Neural cell (in vitro differentiated cells): ENCODE data around the gene ASMTL. TPM values are rescaled to one million over a fixed set of nuclear protein-coding genes. Genes with fewer than 3 reads are reported as not detected.
A peak's percentile ranks its signal among the peaks of the same experiment; 100 is the strongest.

ENCODE experiments used
- H2AFZ ChIP-seq: fragments of 200-600, 300-800 bp; sonication (generic), shearing (Covaris generic); 2 replicates; pipeline ENCODE4 v1.6.0; 2014; ENCODE audit warnings: low read depth, mild to moderate bottlenecking, antibody characterized with exemption, low read length, moderate library complexity
- H3F3A ChIP-seq: fragments of 200-600 bp; shearing (Covaris generic); 2 replicates; pipeline ENCODE4 v1.6.1; 2016; ENCODE audit warnings: mild to moderate bottlenecking, moderate library complexity, mixed read lengths, antibody characterized with exemption, low read length; ENCODE audit not compliant: insufficient read depth, poor library complexity, severe bottlenecking
- H3K27ac ChIP-seq: fragments of 200-600, 300-800 bp; sonication (generic), shearing (Covaris generic); 2 replicates; pipeline ENCODE4 v1.5.1; 2014; ENCODE audit warnings: mild to moderate bottlenecking, low read length, moderate library complexity
- H3K27me3 ChIP-seq: fragments of 300-800, 200-600 bp; sonication (generic), shearing (Covaris generic); 2 replicates; pipeline ENCODE4 v1.6.0; 2014; ENCODE audit warnings: mild to moderate bottlenecking, low read depth, low read length, moderate library complexity; ENCODE audit not compliant: insufficient read depth
- H3K36me3 ChIP-seq: fragments of 300-800, 200-600 bp; sonication (generic), shearing (Covaris generic); 2 replicates; pipeline ENCODE4 v1.5.1; 2014; ENCODE audit warnings: mild to moderate bottlenecking, antibody characterized with exemption, low read length, moderate library complexity; ENCODE audit not compliant: insufficient read depth
- H3K4me2 ChIP-seq: fragments of 300-800, 200-600 bp; sonication (generic), shearing (Covaris generic); 2 replicates; pipeline ENCODE4 v1.6.0; 2014; ENCODE audit warnings: mild to moderate bottlenecking, low read length
- H3K4me3 ChIP-seq: fragments of 300-800, 200-600 bp; sonication (generic), shearing (Covaris generic); 2 replicates; pipeline ENCODE4 v1.5.1; 2014; ENCODE audit warnings: mild to moderate bottlenecking, low read length, moderate library complexity
- H3K79me2 ChIP-seq: fragments of 200-600 bp; shearing (Covaris generic); replicated peaks from 2 replicates; pipeline ENCODE4 v1.6.0; 2014; ENCODE audit warnings: mild to moderate bottlenecking, low read length, moderate library complexity; ENCODE audit not compliant: insufficient read depth
- H3K9ac ChIP-seq: fragments of 300-800, 200-600 bp; sonication (generic), shearing (Covaris generic); 2 replicates; pipeline ENCODE4 v1.6.1; 2016; ENCODE audit warnings: mild to moderate bottlenecking, low read length, mixed read lengths
- H3K9me2 ChIP-seq: fragments of 200-600 bp; shearing (Covaris generic); 2 replicates; pipeline ENCODE4 v1.6.1; 2016; ENCODE audit warnings: mild to moderate bottlenecking, low read length, mixed read lengths; ENCODE audit not compliant: insufficient read depth
- H3K9me3 ChIP-seq: fragments of 200-600, 300-800 bp; sonication (generic), shearing (Covaris generic); 2 replicates; pipeline ENCODE4 v1.6.1; 2016; ENCODE audit warnings: mild to moderate bottlenecking, mixed run types, low read length, moderate library complexity, mixed read lengths
- H4K20me1 ChIP-seq: fragments of 200-600 bp; shearing (Covaris generic); 2 replicates; pipeline ENCODE4 v1.6.1; 2016; ENCODE audit warnings: mild to moderate bottlenecking, mixed run types; ENCODE audit not compliant: insufficient read depth
- EP300 ChIP-seq: fragments of 450-650 bp; conservative IDR thresholded peaks from 2 replicates; pipeline ENCODE4 v1.6.1; 2014; ENCODE audit warnings: antibody characterized with exemption, mild to moderate bottlenecking, moderate library complexity; ENCODE audit not compliant: poor library complexity, severe bottlenecking
- EZH2 ChIP-seq: fragments of 200-600, 300-800 bp; shearing (Covaris generic), sonication (generic); IDR thresholded peaks from 2 replicates; pipeline ENCODE4 v1.6.1; 2014; ENCODE audit warnings: antibody characterized with exemption, low read length, borderline replicate concordance, mild to moderate bottlenecking; ENCODE audit not compliant: insufficient read depth, poor library complexity, severe bottlenecking
- MXI1 ChIP-seq: fragments of 450-650 bp; conservative IDR thresholded peaks from 2 replicates; pipeline ENCODE4 v1.6.1; 2014; ENCODE audit warnings: antibody characterized with exemption, mild to moderate bottlenecking; ENCODE audit not compliant: poor library complexity, severe bottlenecking
- POLR2AphosphoS5 ChIP-seq: IDR thresholded peaks from 2 replicates; pipeline ENCODE4 v1.6.1; 2012
- RAD21 ChIP-seq: fragments of 450-650 bp; conservative IDR thresholded peaks from 2 replicates; pipeline ENCODE4 v1.6.1; 2014; ENCODE audit warnings: antibody characterized with exemption, mild to moderate bottlenecking, moderate library complexity
- REST ChIP-seq: IDR thresholded peaks from 2 replicates; pipeline ENCODE4 v1.6.1; 2012; ENCODE audit warnings: borderline replicate concordance
- SMC3 ChIP-seq: fragments of 450-650 bp; conservative IDR thresholded peaks from 2 replicates; pipeline ENCODE4 v1.6.1; 2014; ENCODE audit warnings: antibody characterized with exemption, mild to moderate bottlenecking, moderate library complexity; ENCODE audit not compliant: poor library complexity
- TAF1 ChIP-seq: IDR thresholded peaks from 2 replicates; pipeline ENCODE4 v1.6.1; 2012; ENCODE audit warnings: low read depth
- polyA plus RNA-seq: library from polyadenylated mRNA; depleted of rRNA; stranded (reverse); fragments of >200 nt; gene quantifications from 2 replicates; pipeline ENCODE4 v1.2.3, GENCODE V29; 2014
- TF ChIP-seq, protein P1 (sequence below): fragments of 450-650 bp; IDR thresholded peaks from 2 replicates; pipeline ENCODE4 v1.5.1; 2014; ENCODE audit warnings: antibody characterized with exemption, mild to moderate bottlenecking, moderate library complexity; ENCODE audit not compliant: poor library complexity, severe bottlenecking

The ASMTL gene
- polyA plus RNA-seq, 1 donor from 2014 or later: 25.9 TPM

- Histone ChIP-seq H3K4me3 (peak overlapping the region; percentile 96), H4K20me1 (no peaks in the 10 kb centered on the region), H3K9ac (no peak overlapping the region), H3K4me2 (no peak overlapping the region), H3K27ac (no peak overlapping the region), H3K27me3 (no peaks in the 10 kb centered on the region), H3F3A (no peaks in the 10 kb centered on the region), H3K36me3 (no peaks in the 10 kb centered on the region), H3K9me3 (no peaks in the 10 kb centered on the region), H3K9me2 (no peaks in the 10 kb centered on the region), H2AFZ (no peak overlapping the region), H3K79me2 (peaks cover 17% of the 10 kb centered on the region)
- TF ChIP-seq MXI1 (no peak), REST (no peak), EZH2 (no peak), POLR2AphosphoS5 (no peak), TAF1 (no peak), SMC3 (no peak), EP300 (no peak), RAD21 (no peak)
- TF ChIP-seq, protein P1, sequence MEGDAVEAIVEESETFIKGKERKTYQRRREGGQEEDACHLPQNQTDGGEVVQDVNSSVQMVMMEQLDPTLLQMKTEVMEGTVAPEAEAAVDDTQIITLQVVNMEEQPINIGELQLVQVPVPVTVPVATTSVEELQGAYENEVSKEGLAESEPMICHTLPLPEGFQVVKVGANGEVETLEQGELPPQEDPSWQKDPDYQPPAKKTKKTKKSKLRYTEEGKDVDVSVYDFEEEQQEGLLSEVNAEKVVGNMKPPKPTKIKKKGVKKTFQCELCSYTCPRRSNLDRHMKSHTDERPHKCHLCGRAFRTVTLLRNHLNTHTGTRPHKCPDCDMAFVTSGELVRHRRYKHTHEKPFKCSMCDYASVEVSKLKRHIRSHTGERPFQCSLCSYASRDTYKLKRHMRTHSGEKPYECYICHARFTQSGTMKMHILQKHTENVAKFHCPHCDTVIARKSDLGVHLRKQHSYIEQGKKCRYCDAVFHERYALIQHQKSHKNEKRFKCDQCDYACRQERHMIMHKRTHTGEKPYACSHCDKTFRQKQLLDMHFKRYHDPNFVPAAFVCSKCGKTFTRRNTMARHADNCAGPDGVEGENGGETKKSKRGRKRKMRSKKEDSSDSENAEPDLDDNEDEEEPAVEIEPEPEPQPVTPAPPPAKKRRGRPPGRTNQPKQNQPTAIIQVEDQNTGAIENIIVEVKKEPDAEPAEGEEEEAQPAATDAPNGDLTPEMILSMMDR: no peak
Observed at GRCh38 chrX:1451251-1451660, 1.5 kb downstream of the ASMTL start.

DNA sequence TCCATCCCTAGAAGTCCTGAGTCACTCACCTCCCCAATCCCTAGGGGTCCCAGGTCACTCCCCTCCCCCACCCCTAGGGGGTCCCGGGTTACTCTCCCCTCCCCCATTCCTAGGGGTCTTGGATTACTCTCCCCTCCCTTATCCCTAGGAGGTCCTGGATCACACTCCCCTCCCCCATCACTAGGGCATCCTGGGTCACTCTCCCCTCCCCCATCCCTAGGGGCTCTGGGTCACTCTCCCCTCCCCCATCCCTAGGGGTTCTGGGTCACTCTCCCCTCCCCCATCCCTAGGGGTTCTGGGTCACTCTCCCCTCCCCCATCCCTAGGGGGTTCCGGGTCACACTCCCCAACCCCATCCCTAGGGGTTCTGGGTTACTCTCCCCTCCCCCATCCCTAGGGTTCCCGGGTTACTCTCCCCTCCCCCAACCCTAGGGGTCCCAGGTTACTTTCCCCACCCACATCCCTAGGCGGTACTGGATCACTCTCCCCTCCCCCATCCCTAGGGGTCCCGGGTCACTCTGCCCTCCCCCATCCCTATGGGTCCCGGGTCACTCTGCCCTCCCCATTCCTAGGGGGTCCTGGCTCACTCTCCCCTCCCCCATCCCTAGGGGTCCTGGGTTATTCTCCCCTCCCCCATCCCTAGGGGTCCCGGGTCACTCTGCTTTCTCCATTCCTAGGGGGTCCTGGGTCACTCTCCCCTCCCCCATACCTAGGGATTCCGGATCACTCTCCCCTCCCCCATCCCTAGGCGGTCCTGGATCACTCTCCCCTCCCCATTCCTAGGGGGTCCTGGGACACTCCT, 2.1 kb downstream of the ASMTL start:
- Histone ChIP-seq H3K36me3 (no peaks in the 10 kb centered on the region), H3K27me3 (no peaks in the 10 kb centered on the region), H4K20me1 (no peaks in the 10 kb centered on the region), H2AFZ (no peak overlapping the region), H3K79me2 (peaks cover 17% of the 10 kb centered on the region), H3K4me3 (no peak overlapping the region), H3K9me3 (no peaks in the 10 kb centered on the region), H3K9ac (no peak overlapping the region), H3K27ac (no peak overlapping the region), H3K9me2 (no peaks in the 10 kb centered on the region), H3F3A (no peaks in the 10 kb centered on the region), H3K4me2 (no peak overlapping the region)
- TF ChIP-seq RAD21 (no peak), TAF1 (no peak), SMC3 (no peak), REST (no peak), EP300 (no peak), POLR2AphosphoS5 (no peak), MXI1 (no peak), EZH2 (no peak)
- TF ChIP-seq, protein P1: no peak
